Ishikawa (cell line): Measurements from ENCODE around the gene DAW1.

Source experiments
- EGR1 ChIP-seq: IDR thresholded peaks from 2 replicates; pipeline ENCODE4 v1.6.1; 2012
- EP300 ChIP-seq: IDR thresholded peaks from 2 replicates; pipeline ENCODE4 v1.6.1; 2012; ENCODE audit warnings: borderline replicate concordance
- RAD21 ChIP-seq: IDR thresholded peaks from 2 replicates; pipeline ENCODE4 v1.6.1; 2012; ENCODE audit warnings: low read depth
- REST ChIP-seq: IDR thresholded peaks from 2 replicates; pipeline ENCODE4 v1.6.1; 2012; ENCODE audit warnings: low read depth, mild to moderate bottlenecking
- TAF1 ChIP-seq: IDR thresholded peaks from 2 replicates; pipeline ENCODE4 v1.6.1; 2012; ENCODE audit warnings: low read depth, mild to moderate bottlenecking
- TCF12 ChIP-seq: IDR thresholded peaks from 2 replicates; pipeline ENCODE4 v1.6.1; 2012; ENCODE audit warnings: low read depth
- TEAD4 ChIP-seq: IDR thresholded peaks from 2 replicates; pipeline ENCODE4 v1.6.1; 2012
- USF1 ChIP-seq: IDR thresholded peaks from 2 replicates; pipeline ENCODE4 v1.6.1; 2012
- YY1 ChIP-seq: IDR thresholded peaks from 2 replicates; pipeline ENCODE4 v1.6.1; 2012; ENCODE audit warnings: low read depth
- ZBTB7A ChIP-seq: IDR thresholded peaks from 2 replicates; pipeline ENCODE4 v1.6.1; 2012; ENCODE audit warnings: low read depth

GRCh38 chr2:227865291-227865690, 6.1 kb upstream of the DAW1 start:
- TF ChIP-seq REST (no peak), EP300 (no peak), ZBTB7A (no peak), TEAD4 (no peak), EGR1 (no peak), TCF12 (no peak), USF1 (no peak), RAD21 (no peak), YY1 (no peak), TAF1 (no peak)
